SU-DHL-6 (cell line): ENCODE measurements around the gene HPD.

Experiments
- H2AFZ ChIP-seq: fragments of 200-600 bp; sonication (generic); 2 replicates; pipeline ENCODE4 v1.6.1; 2014; ENCODE audit warnings: low read depth, mild to moderate bottlenecking, moderate library complexity, mixed read lengths, antibody characterized with exemption, low read length; ENCODE audit not compliant: severe bottlenecking
- H3F3A ChIP-seq: fragments of 200-600 bp; shearing (Covaris generic); 2 replicates; pipeline ENCODE4 v1.6.0; 2016; ENCODE audit warnings: antibody characterized with exemption, mild to moderate bottlenecking; ENCODE audit not compliant: insufficient read depth
- H3K27ac ChIP-seq: fragments of 200-600 bp; sonication (generic); 2 replicates; pipeline ENCODE4 v1.5.1; 2016; ENCODE audit warnings: low read depth, mild to moderate bottlenecking, low read length, moderate library complexity, mixed read lengths
- H3K27me3 ChIP-seq: fragments of 200-600 bp; sonication (generic), shearing (Covaris generic); 2 replicates; pipeline ENCODE4 v1.6.0; 2014; ENCODE audit warnings: mild to moderate bottlenecking, low read length
- H3K36me3 ChIP-seq: fragments of 200-600 bp; sonication (generic); 2 replicates; pipeline ENCODE4 v1.6.1; 2014; ENCODE audit warnings: mild to moderate bottlenecking, low read length, mixed read lengths
- H3K4me2 ChIP-seq: fragments of 300-600, 200-600 bp; shearing (Covaris generic), sonication (generic); 2 replicates; pipeline ENCODE4 v1.6.0; 2014; ENCODE audit warnings: low read length, low read depth, mild to moderate bottlenecking; ENCODE audit not compliant: poor library complexity, severe bottlenecking
- H3K4me3 ChIP-seq: fragments of 200-600 bp; sonication (generic); 2 replicates; pipeline ENCODE4 v1.5.1; 2014; ENCODE audit warnings: antibody characterized with exemption, low read length, mild to moderate bottlenecking, mixed read lengths; ENCODE audit not compliant: insufficient read depth, poor library complexity, severe bottlenecking
- H3K79me2 ChIP-seq: fragments of 200-600 bp; sonication (generic); 2 replicates; pipeline ENCODE4 v1.6.1; 2014; ENCODE audit warnings: mild to moderate bottlenecking, low read length, moderate library complexity; ENCODE audit not compliant: insufficient read depth
- H3K9ac ChIP-seq: fragments of 200-600 bp; sonication (generic); 2 replicates; pipeline ENCODE4 v1.7.0; 2014; ENCODE audit warnings: mild to moderate bottlenecking, low read length
- H3K9me2 ChIP-seq: fragments of 200-600 bp; sonication (generic); replicated peaks from 2 replicates; pipeline ENCODE4 v1.6.1; 2014; ENCODE audit warnings: low read length; ENCODE audit not compliant: insufficient read depth
- H3K9me3 ChIP-seq: fragments of 200-600 bp; sonication (generic); 2 replicates; pipeline ENCODE4 v1.6.1; 2014; ENCODE audit warnings: low read length, mixed read lengths; ENCODE audit not compliant: insufficient read depth
- H4K20me1 ChIP-seq: fragments of 200-600 bp; sonication (generic); 2 replicates; pipeline ENCODE4 v1.6.1; 2014; ENCODE audit warnings: low read depth, mild to moderate bottlenecking, antibody characterized with exemption, low read length, moderate library complexity, mixed read lengths
- EZH2phosphoT487 ChIP-seq: fragments of 200-600 bp; sonication (generic), shearing (Covaris generic); conservative IDR thresholded peaks from 2 replicates; pipeline ENCODE4 v1.6.1; 2018; ENCODE audit warnings: mild to moderate bottlenecking, antibody characterized with exemption, low read length, moderate library complexity, mixed read lengths
- TF ChIP-seq, protein P1 (sequence below): fragments of 200-600 bp; sonication (generic); IDR thresholded peaks from one replicate; pipeline ENCODE4 v1.5.1; 2017; ENCODE audit warnings: antibody characterized with exemption, mild to moderate bottlenecking, low read length, moderate library complexity; ENCODE audit not compliant: insufficient read depth, poor library complexity, severe bottlenecking

The HPD gene

GRCh38 chr12:121875582-121875981 is 16.9 kb upstream of the HPD start:
- no peak for TF ChIP-seq EZH2phosphoT487
- TF ChIP-seq, protein P1, sequence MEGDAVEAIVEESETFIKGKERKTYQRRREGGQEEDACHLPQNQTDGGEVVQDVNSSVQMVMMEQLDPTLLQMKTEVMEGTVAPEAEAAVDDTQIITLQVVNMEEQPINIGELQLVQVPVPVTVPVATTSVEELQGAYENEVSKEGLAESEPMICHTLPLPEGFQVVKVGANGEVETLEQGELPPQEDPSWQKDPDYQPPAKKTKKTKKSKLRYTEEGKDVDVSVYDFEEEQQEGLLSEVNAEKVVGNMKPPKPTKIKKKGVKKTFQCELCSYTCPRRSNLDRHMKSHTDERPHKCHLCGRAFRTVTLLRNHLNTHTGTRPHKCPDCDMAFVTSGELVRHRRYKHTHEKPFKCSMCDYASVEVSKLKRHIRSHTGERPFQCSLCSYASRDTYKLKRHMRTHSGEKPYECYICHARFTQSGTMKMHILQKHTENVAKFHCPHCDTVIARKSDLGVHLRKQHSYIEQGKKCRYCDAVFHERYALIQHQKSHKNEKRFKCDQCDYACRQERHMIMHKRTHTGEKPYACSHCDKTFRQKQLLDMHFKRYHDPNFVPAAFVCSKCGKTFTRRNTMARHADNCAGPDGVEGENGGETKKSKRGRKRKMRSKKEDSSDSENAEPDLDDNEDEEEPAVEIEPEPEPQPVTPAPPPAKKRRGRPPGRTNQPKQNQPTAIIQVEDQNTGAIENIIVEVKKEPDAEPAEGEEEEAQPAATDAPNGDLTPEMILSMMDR: no peak
- H2AFZ ChIP-seq: no peak overlapping the region
- no peaks in the 10 kb centered on the region for H3K27me3 ChIP-seq
- H3K27ac ChIP-seq: no peak overlapping the region
- H3F3A ChIP-seq: no peaks in the 10 kb centered on the region
- no peak overlapping the region for H3K4me3 ChIP-seq
- H3K79me2 ChIP-seq: no peaks in the 10 kb centered on the region
- H3K9me2 ChIP-seq: no peaks in the 10 kb centered on the region
- H3K9ac ChIP-seq: no peak overlapping the region
- H3K9me3 ChIP-seq: no peaks in the 10 kb centered on the region
- no peaks in the 10 kb centered on the region for H3K36me3 ChIP-seq
- H3K4me2 ChIP-seq: no peak overlapping the region
- H4K20me1 ChIP-seq: no peaks in the 10 kb centered on the region

DNA sequence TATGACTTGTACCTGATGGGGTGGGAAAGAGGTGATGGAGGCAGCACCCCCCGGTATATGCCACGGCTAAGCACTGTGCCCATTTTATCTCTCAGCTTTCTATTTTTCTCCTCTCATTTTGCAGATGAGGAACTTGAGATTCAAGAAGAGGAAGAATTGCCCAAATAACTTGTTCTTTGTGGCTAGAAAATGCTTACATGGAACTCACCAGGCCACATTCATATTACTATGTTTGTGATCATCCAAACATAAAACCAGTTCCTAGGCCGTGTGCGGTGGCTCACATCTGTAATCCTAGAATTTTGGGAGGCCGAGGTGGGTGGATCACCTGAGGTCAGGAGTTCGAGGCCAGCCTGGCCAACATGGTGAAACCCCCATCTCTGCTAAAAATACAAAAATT is 15.4 kb upstream of the HPD start:
- H2AFZ ChIP-seq: no peak overlapping the region
- no peak overlapping the region for H3K27ac ChIP-seq
- H3K9me2 ChIP-seq: no peaks in the 10 kb centered on the region
- H3K27me3 ChIP-seq: no peaks in the 10 kb centered on the region
- no peaks in the 10 kb centered on the region for H4K20me1 ChIP-seq
- H3K9me3 ChIP-seq: no peaks in the 10 kb centered on the region
- H3K9ac ChIP-seq: no peak overlapping the region
- no peaks in the 10 kb centered on the region for H3K36me3 ChIP-seq
- no peaks in the 10 kb centered on the region for H3F3A ChIP-seq
- no peak overlapping the region for H3K4me3 ChIP-seq
- TF ChIP-seq EZH2phosphoT487: no peak
- TF ChIP-seq, protein P1: no peak
- no peaks in the 10 kb centered on the region for H3K79me2 ChIP-seq
- no peak overlapping the region for H3K4me2 ChIP-seq

- H3K9ac ChIP-seq: no peak overlapping the region
Measured at GRCh38 chr12:121873216-121873569, 14.5 kb upstream of the HPD start.

More at GRCh38 chr12:121873216-121873569, 14.5 kb upstream of the HPD start:
- no peaks in the 10 kb centered on the region for H3F3A ChIP-seq
- H3K9me2 ChIP-seq: no peaks in the 10 kb centered on the region
- H3K27ac ChIP-seq: no peak overlapping the region
- H3K4me2 ChIP-seq: no peak overlapping the region
- no peaks in the 10 kb centered on the region for H3K36me3 ChIP-seq
- TF ChIP-seq, protein P1: no peak
- no peak for TF ChIP-seq EZH2phosphoT487
- H4K20me1 ChIP-seq: no peaks in the 10 kb centered on the region
- H3K4me3 ChIP-seq: no peak overlapping the region
- H3K79me2 ChIP-seq: no peaks in the 10 kb centered on the region
- H3K27me3 ChIP-seq: no peaks in the 10 kb centered on the region
- no peak overlapping the region for H2AFZ ChIP-seq
- H3K9me3 ChIP-seq: no peaks in the 10 kb centered on the region
